Measurements from ENCODE around the gene AGO3.

DNA sequence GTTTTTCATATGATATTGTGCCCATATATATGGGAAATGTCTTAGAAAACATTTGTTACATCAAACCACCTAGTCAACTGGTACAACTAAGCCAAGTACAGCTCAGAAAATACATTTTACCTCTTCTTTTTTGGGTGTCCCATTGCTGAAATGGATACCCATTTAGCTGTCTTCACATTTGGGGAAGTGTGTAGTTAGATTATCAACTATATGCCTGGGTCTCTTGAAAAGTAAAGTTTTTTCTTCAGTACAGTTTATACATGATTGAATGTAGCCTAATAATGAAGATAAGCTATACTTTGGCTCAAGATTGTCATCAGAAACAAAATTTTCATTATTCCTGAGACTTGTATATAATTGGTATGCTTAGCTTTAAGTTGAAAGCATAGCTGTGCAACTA, 2.0 kb downstream of the AGO3 start:
- TF ChIP-seq ZNF8 (CRISPR knock-in tag; IDR thresholded peaks at IDR 0.05) (no peak), CSDC2 (CRISPR knock-in tag; IDR thresholded peaks at IDR 0.05) (no peak), PPARA (CRISPR knock-in tag; IDR thresholded peaks at IDR 0.05; ENCODE audit: borderline replicate concordance) (no peak), RARB (CRISPR knock-in tag; IDR thresholded peaks at IDR 0.05) (no peak), ARNTL (CRISPR knock-in tag; IDR thresholded peaks at IDR 0.05; ENCODE audit: borderline replicate concordance, low read depth) (no peak), ZFP30 (CRISPR knock-in tag; IDR thresholded peaks at IDR 0.05) (no peak), GLIS3 (CRISPR knock-in tag; IDR thresholded peaks at IDR 0.05) (no peak)
- TF ChIP-seq, protein P1, sequence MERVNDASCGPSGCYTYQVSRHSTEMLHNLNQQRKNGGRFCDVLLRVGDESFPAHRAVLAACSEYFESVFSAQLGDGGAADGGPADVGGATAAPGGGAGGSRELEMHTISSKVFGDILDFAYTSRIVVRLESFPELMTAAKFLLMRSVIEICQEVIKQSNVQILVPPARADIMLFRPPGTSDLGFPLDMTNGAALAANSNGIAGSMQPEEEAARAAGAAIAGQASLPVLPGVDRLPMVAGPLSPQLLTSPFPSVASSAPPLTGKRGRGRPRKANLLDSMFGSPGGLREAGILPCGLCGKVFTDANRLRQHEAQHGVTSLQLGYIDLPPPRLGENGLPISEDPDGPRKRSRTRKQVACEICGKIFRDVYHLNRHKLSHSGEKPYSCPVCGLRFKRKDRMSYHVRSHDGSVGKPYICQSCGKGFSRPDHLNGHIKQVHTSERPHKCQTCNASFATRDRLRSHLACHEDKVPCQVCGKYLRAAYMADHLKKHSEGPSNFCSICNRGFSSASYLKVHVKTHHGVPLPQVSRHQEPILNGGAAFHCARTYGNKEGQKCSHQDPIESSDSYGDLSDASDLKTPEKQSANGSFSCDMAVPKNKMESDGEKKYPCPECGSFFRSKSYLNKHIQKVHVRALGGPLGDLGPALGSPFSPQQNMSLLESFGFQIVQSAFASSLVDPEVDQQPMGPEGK (CRISPR knock-in tag; IDR thresholded peaks at IDR 0.05; ENCODE audit: borderline replicate concordance): no peak
- TF ChIP-seq, protein P2, sequence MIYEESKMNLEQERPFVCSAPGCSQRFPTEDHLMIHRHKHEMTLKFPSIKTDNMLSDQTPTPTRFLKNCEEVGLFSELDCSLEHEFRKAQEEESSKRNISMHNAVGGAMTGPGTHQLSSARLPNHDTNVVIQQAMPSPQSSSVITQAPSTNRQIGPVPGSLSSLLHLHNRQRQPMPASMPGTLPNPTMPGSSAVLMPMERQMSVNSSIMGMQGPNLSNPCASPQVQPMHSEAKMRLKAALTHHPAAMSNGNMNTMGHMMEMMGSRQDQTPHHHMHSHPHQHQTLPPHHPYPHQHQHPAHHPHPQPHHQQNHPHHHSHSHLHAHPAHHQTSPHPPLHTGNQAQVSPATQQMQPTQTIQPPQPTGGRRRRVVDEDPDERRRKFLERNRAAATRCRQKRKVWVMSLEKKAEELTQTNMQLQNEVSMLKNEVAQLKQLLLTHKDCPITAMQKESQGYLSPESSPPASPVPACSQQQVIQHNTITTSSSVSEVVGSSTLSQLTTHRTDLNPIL (CRISPR knock-in tag; IDR thresholded peaks at IDR 0.05; ENCODE audit: low read depth): no peak
- TF ChIP-seq, protein P3, sequence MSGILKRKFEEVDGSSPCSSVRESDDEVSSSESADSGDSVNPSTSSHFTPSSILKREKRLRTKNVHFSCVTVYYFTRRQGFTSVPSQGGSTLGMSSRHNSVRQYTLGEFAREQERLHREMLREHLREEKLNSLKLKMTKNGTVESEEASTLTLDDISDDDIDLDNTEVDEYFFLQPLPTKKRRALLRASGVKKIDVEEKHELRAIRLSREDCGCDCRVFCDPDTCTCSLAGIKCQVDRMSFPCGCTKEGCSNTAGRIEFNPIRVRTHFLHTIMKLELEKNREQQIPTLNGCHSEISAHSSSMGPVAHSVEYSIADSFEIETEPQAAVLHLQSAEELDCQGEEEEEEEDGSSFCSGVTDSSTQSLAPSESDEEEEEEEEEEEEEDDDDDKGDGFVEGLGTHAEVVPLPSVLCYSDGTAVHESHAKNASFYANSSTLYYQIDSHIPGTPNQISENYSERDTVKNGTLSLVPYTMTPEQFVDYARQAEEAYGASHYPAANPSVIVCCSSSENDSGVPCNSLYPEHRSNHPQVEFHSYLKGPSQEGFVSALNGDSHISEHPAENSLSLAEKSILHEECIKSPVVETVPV (CRISPR knock-in tag; IDR thresholded peaks at IDR 0.05): no peak
- TF ChIP-seq, protein P4, sequence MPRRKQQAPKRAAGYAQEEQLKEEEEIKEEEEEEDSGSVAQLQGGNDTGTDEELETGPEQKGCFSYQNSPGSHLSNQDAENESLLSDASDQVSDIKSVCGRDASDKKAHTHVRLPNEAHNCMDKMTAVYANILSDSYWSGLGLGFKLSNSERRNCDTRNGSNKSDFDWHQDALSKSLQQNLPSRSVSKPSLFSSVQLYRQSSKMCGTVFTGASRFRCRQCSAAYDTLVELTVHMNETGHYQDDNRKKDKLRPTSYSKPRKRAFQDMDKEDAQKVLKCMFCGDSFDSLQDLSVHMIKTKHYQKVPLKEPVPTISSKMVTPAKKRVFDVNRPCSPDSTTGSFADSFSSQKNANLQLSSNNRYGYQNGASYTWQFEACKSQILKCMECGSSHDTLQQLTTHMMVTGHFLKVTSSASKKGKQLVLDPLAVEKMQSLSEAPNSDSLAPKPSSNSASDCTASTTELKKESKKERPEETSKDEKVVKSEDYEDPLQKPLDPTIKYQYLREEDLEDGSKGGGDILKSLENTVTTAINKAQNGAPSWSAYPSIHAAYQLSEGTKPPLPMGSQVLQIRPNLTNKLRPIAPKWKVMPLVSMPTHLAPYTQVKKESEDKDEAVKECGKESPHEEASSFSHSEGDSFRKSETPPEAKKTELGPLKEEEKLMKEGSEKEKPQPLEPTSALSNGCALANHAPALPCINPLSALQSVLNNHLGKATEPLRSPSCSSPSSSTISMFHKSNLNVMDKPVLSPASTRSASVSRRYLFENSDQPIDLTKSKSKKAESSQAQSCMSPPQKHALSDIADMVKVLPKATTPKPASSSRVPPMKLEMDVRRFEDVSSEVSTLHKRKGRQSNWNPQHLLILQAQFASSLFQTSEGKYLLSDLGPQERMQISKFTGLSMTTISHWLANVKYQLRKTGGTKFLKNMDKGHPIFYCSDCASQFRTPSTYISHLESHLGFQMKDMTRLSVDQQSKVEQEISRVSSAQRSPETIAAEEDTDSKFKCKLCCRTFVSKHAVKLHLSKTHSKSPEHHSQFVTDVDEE (CRISPR knock-in tag; IDR thresholded peaks at IDR 0.05): no peak

All from SK-N-SH treated with all-trans-retinoic acid at 6 μM for 48 hours (cell line).